HG03520 (cell line): ENCODE results near the gene PIK3IP1.

Experiments
- ATAC-seq: cut with Tn5 transposase; IDR thresholded peaks from one replicate; pipeline ENCODE4 v1.9.1; 2021; ENCODE audit warnings: mild to moderate bottlenecking, moderate library complexity; ENCODE audit not compliant: unreplicated experiment

The PIK3IP1 gene

GRCh38 chr22:31279821-31280505, 12.3 kb downstream of the PIK3IP1 start:
- ATAC-seq = no peak

- no peak for ATAC-seq
Observed at GRCh38 chr22:31279327-31279669, 13.0 kb downstream of the PIK3IP1 start.

DNA sequence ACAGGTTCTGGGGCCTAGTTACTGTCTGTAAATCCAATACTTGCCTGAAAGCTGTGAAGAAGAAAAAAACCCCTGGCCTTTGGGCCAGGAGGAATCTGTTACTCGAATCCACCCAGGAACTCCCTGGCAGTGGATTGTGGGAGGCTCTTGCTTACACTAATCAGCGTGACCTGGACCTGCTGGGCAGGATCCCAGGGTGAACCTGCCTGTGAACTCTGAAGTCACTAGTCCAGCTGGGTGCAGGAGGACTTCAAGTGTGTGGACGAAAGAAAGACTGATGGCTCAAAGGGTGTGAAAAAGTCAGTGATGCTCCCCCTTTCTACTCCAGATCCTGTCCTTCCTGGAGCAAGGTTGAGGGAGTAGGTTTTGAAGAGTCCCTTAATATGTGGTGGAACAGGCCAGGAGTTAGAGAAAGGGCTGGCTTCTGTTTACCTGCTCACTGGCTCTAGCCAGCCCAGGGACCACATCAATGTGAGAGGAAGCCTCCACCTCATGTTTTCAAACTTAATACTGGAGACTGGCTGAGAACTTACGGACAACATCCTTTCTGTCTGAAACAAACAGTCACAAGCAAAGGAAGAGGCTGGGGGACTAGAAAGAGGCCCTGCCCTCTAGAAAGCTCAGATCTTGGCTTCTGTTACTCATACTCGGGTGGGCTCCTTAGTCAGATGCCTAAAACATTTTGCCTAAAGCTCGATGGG, 13.5 kb downstream of the PIK3IP1 start:
- ATAC-seq = no peak

- ATAC-seq = no peak
Observed at GRCh38 chr22:31278151-31278621, 14.1 kb downstream of the PIK3IP1 start.

- no peak for ATAC-seq
Observed at GRCh38 chr22:31277741-31278140, 14.5 kb downstream of the PIK3IP1 start.

DNA sequence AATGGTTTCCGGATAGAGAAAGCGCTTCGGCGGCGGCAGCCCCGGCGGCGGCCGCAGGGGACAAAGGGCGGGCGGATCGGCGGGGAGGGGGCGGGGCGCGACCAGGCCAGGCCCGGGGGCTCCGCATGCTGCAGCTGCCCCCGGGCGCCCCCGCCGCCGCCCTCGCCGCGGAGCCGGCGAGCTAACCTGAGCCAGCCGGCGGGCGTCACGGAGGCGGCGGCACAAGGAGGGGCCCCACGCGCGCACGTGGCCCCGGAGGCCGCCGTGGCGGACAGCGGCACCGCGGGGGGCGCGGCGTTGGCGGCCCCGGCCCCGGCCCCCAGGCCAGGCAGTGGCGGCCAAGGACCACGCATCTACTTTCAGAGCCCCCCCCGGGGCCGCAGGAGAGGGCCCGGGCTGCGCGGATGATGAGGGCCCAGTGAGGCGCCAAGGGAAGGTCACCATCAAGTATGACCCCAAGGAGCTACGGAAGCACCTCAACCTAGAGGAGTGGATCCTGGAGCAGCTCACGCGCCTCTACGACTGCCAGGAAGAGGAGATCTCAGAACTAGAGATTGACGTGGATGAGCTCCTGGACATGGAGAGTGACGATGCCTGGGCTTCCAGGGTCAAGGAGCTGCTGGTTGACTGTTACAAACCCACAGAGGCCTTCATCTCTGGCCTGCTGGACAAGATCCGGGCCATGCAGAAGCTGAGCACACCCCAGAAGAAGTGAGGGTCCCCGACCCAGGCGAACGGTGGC, 15.7 kb downstream of the PIK3IP1 start:
- ATAC-seq = no peak

DNA sequence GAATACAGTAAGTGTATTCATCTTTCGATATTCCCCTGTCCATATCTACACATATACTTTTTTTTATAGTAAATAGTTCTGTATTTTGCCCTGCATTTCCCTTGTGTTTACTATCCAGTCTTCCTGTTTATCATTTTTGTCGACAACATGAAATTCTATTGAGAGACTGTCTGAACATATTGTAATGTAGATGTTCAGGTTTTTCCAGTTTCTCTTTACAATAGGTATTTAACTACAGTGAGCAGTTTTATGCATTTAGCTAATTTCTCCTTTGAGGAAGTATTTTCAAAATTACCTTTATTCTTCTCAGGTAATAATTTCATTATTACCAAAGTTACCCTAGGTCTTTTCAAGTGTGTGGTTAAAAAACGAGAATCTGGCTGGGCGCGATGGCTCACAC, 16.7 kb downstream of the PIK3IP1 start:
- ATAC-seq = no peak

DNA sequence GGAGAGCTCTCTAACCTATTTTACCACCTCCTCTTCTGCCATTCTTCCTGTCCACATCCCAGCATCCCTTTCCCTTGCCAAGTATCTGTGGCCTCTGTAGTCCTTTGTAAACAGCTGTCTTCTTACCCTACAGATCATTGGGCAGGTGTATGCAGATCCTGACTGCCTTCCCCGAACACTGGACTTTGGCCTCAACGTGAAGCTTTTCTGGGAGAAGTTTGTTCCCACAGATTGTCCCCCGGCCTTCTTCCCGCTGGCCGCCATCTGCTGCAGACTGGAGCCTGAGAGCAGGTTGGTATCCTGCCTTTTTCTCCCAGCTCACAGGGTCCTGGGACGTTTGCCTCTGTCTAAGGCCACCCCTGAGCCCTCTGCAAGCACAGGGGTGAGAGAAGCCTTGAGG, 17.3 kb downstream of the PIK3IP1 start:
- no peak for ATAC-seq

DNA sequence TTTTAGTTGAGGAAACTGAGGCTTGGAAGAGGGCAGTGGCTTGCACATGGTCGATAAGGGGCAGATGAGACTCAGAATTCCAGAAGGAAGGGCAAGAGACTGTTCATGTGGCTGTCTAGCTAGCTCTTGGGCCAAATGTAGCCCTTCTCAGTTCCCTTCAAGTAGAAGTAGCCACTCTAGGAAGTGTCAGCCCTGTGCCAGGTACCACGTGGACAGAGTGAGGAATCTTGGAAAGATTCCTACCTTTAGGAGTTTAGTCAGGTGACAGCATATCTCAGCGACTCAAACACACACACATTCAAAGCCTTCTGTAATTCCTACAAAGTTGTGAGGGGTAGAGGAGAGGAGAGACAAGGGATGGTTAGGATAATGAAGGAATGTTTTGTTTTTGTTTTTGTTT, 18.3 kb downstream of the PIK3IP1 start:
- no peak for ATAC-seq

GRCh38 chr22:31272522-31273446, 19.5 kb downstream of the PIK3IP1 start:
- ATAC-seq = no peak

DNA sequence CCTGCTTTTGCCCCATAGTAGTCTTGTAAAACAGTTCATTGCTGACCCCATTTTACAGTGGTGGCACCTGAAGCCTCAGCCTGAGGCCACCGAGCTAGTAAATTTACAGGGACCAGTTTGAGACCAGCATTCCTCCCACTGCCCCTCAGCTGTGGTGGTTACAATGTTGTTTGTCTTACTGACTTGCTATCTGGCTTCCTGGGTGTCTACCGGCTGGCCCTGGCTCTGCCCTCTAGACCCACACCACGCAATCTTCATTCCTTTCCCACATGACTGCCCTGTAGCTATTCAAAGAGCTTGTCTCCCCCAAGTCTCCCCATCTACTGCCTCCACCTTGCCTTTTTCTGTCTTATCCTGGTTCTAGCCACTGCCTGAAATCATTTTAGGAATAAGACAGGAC, 20.8 kb downstream of the PIK3IP1 start:
- no peak for ATAC-seq

- no peak for ATAC-seq
Observed at GRCh38 chr22:31271026-31271425, 21.3 kb downstream of the PIK3IP1 start.

- no peak for ATAC-seq
Observed at GRCh38 chr22:31269892-31270579, 22.3 kb downstream of the PIK3IP1 start.

DNA sequence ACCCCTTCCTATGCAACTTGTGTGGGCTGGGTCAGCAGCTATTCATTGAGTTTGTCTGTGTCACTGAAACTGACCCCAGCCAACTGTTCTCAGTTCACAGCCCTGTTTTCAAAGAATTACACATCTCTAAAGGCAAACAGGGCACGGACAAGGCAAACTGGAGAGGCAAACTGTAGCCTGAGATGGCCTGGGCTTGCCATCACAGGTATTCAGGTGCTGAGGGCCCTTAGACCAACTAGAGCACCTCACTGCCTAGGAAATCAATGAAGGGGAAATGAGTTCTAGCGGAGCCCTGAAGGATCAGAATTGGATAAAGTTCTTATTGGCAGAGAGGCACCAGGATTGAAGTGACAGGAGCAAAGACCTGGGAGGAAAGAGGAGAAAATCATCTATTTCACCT, 24.0 kb downstream of the PIK3IP1 start:
- ATAC-seq = no peak

- no peak for ATAC-seq
Observed at GRCh38 chr22:31263896-31264640, 28.2 kb downstream of the PIK3IP1 start.

DNA sequence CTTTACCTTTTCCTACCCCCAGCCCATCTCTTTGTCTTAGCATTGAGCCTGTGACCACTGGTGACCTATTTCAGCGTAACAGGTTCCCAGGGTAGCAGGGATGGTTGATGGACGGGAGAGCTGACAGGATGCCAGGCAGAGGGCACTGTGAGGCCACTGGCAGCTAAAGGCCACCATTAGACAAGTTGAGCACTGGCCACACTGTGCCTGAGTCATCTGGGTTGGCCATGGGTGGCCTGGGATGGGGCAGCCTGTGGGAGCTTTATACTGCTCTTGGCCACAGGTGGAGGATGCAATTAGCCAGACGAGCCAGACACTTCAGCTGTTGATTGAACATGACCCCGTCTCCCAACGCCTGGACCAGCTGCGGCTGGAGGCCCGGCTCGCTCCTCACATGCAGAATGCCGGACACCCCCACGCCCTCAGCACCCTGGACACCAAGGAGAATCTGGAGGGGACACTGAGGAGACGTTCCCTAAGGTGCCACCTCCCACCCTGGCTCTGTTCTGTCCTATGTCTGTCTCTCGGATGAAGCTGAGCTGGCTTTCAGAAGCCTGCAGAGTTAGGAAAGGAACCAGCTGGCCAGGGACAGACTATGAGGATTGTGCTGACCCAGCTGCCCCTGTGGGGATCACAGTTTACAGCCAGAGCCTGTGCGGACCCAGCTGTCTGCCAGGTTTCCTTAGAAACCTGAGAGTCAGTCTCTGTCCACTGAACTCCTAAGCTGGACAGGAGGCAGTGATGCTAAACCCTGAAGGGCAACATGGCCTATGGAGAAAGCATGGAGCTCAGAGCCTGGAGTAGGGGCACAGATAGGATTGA, 29.8 kb downstream of the PIK3IP1 start:
- ATAC-seq = no peak

GRCh38 chr22:31260474-31260856, 31.8 kb downstream of the PIK3IP1 start:
- ATAC-seq = no peak

DNA sequence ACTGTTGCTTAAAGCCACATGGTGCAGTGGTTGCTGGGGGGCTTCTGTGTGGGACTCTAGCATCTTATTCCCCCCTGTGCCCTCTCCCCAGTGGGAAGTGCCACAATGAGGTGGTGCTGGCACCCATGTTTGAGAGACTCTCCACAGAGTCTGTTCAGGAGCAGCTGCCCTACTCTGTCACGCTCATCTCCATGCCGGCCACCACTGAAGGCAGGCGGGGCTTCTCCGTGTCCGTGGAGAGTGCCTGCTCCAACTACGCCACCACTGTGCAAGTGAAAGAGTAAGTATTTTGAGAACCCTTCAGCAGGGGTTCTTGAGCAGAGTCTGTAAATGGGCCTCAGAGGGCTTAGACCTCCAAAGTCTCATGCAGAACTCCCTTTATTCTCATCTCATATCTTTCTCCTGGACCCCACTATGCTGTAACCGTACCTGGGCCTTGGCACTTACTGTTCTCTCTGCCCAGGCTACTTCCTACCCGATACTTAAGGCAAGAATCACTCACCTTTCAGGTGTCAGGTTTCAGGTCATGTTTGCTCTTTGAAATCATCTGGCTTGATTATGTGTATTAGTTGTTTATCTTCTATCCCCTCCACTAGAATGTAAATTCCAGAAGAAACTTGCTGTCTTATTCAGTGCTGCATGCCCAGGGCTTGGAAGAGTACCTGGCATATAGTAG, 32.4 kb downstream of the PIK3IP1 start:
- no peak for ATAC-seq
